Measurements from ENCODE around the gene SPRN. TPM values are rescaled to one million over a fixed set of nuclear protein-coding genes. Genes with fewer than 3 reads are reported as not detected.

SPRN gene
- total and polyA plus RNA-seq, 2 experiments from 2014 or later: 0.31 TPM

DNA sequence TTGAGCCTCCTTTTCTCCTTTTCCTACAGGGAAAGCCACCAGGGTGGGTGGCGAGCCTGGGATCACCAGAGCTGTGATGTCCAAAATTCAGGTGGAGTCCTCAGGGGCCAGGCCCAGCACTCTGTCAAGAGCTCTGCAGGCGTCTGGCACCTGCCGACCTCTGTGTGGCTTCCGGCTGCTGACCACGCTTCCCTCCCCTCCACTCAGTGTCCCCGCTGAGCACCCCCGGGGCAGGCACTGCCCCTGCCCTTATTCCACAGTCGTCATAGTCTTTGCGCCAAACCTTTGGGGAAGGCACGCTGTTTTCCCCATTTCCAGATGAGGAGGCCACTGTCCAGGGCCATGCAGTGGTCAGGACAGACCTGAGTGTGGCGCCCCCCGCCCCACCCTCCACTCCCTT is 22.9 kb downstream of the SPRN start:
- Histone ChIP-seq H3K4me1 (ENCODE audit: insufficient read depth) (no peaks in the 10 kb centered on the region), H3K36me3 (ENCODE audit: insufficient read depth) (peaks cover 6% of the 10 kb centered on the region), H3F3A (replicated peaks; ENCODE audit: low read depth) (no peaks in the 10 kb centered on the region), H2AFZ (no peak overlapping the region), H3K27me3 (ENCODE audit: insufficient read depth) (no peaks in the 10 kb centered on the region), H4K20me1 (replicated peaks; ENCODE audit: insufficient read depth) (peaks cover 22% of the 10 kb centered on the region), H3K27ac (ENCODE audit: low read depth) (no peak overlapping the region), H3K79me2 (replicated peaks; ENCODE audit: insufficient read depth) (peaks cover 51% of the 10 kb centered on the region), H3K4me3 (no peak overlapping the region), H3K9me2 (ENCODE audit: insufficient read depth) (no peaks in the 10 kb centered on the region), H3K4me2 (no peak overlapping the region)
- H3K27ac Mint-ChIP-seq: no peak overlapping the region
- H3K36me3 Mint-ChIP-seq (ENCODE audit: low read depth): peaks cover 79% of the 10 kb centered on the region
- ATAC-seq (no peak), DNase-seq (ENCODE audit: low spot score) (no peak)
- no peak overlapping the region for H3K4me3 Mint-ChIP-seq
- peaks cover 6% of the 10 kb centered on the region for H3K27me3 Mint-ChIP-seq (ENCODE audit: insufficient read depth, low read depth, poor library complexity)
- H3K9me3 Mint-ChIP-seq: no peaks in the 10 kb centered on the region
- no peaks in the 10 kb centered on the region for H3K4me1 Mint-ChIP-seq
- no peak for TF ChIP-seq EZH2 (IDR thresholded peaks at IDR 0.05; ENCODE audit: low read depth, unreplicated experiment)
- TF ChIP-seq CREB1 (CRISPR knock-in tag; IDR thresholded peaks at IDR 0.05; ENCODE audit: low read depth): no peak
- TF ChIP-seq STAT1 (IDR thresholded peaks at IDR 0.05; ENCODE audit: unreplicated experiment): no peak
- TF ChIP-seq JUNB (IDR thresholded peaks at IDR 0.05; ENCODE audit: unreplicated experiment): no peak
- no peak for TF ChIP-seq ZNF331 (CRISPR knock-in tag; IDR thresholded peaks at IDR 0.05; ENCODE audit: low read depth)
- TF ChIP-seq ZNF114 (CRISPR knock-in tag; IDR thresholded peaks at IDR 0.05): no peak
- TF ChIP-seq, protein P1, sequence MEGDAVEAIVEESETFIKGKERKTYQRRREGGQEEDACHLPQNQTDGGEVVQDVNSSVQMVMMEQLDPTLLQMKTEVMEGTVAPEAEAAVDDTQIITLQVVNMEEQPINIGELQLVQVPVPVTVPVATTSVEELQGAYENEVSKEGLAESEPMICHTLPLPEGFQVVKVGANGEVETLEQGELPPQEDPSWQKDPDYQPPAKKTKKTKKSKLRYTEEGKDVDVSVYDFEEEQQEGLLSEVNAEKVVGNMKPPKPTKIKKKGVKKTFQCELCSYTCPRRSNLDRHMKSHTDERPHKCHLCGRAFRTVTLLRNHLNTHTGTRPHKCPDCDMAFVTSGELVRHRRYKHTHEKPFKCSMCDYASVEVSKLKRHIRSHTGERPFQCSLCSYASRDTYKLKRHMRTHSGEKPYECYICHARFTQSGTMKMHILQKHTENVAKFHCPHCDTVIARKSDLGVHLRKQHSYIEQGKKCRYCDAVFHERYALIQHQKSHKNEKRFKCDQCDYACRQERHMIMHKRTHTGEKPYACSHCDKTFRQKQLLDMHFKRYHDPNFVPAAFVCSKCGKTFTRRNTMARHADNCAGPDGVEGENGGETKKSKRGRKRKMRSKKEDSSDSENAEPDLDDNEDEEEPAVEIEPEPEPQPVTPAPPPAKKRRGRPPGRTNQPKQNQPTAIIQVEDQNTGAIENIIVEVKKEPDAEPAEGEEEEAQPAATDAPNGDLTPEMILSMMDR (conservative IDR thresholded peaks at IDR 0.05; ENCODE audit: low read depth in 2 of 2): no peak
- TF ChIP-seq, protein P2, sequence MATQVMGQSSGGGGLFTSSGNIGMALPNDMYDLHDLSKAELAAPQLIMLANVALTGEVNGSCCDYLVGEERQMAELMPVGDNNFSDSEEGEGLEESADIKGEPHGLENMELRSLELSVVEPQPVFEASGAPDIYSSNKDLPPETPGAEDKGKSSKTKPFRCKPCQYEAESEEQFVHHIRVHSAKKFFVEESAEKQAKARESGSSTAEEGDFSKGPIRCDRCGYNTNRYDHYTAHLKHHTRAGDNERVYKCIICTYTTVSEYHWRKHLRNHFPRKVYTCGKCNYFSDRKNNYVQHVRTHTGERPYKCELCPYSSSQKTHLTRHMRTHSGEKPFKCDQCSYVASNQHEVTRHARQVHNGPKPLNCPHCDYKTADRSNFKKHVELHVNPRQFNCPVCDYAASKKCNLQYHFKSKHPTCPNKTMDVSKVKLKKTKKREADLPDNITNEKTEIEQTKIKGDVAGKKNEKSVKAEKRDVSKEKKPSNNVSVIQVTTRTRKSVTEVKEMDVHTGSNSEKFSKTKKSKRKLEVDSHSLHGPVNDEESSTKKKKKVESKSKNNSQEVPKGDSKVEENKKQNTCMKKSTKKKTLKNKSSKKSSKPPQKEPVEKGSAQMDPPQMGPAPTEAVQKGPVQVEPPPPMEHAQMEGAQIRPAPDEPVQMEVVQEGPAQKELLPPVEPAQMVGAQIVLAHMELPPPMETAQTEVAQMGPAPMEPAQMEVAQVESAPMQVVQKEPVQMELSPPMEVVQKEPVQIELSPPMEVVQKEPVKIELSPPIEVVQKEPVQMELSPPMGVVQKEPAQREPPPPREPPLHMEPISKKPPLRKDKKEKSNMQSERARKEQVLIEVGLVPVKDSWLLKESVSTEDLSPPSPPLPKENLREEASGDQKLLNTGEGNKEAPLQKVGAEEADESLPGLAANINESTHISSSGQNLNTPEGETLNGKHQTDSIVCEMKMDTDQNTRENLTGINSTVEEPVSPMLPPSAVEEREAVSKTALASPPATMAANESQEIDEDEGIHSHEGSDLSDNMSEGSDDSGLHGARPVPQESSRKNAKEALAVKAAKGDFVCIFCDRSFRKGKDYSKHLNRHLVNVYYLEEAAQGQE (IDR thresholded peaks at IDR 0.05; ENCODE audit: unreplicated experiment): no peak
- TF ChIP-seq, protein P3, sequence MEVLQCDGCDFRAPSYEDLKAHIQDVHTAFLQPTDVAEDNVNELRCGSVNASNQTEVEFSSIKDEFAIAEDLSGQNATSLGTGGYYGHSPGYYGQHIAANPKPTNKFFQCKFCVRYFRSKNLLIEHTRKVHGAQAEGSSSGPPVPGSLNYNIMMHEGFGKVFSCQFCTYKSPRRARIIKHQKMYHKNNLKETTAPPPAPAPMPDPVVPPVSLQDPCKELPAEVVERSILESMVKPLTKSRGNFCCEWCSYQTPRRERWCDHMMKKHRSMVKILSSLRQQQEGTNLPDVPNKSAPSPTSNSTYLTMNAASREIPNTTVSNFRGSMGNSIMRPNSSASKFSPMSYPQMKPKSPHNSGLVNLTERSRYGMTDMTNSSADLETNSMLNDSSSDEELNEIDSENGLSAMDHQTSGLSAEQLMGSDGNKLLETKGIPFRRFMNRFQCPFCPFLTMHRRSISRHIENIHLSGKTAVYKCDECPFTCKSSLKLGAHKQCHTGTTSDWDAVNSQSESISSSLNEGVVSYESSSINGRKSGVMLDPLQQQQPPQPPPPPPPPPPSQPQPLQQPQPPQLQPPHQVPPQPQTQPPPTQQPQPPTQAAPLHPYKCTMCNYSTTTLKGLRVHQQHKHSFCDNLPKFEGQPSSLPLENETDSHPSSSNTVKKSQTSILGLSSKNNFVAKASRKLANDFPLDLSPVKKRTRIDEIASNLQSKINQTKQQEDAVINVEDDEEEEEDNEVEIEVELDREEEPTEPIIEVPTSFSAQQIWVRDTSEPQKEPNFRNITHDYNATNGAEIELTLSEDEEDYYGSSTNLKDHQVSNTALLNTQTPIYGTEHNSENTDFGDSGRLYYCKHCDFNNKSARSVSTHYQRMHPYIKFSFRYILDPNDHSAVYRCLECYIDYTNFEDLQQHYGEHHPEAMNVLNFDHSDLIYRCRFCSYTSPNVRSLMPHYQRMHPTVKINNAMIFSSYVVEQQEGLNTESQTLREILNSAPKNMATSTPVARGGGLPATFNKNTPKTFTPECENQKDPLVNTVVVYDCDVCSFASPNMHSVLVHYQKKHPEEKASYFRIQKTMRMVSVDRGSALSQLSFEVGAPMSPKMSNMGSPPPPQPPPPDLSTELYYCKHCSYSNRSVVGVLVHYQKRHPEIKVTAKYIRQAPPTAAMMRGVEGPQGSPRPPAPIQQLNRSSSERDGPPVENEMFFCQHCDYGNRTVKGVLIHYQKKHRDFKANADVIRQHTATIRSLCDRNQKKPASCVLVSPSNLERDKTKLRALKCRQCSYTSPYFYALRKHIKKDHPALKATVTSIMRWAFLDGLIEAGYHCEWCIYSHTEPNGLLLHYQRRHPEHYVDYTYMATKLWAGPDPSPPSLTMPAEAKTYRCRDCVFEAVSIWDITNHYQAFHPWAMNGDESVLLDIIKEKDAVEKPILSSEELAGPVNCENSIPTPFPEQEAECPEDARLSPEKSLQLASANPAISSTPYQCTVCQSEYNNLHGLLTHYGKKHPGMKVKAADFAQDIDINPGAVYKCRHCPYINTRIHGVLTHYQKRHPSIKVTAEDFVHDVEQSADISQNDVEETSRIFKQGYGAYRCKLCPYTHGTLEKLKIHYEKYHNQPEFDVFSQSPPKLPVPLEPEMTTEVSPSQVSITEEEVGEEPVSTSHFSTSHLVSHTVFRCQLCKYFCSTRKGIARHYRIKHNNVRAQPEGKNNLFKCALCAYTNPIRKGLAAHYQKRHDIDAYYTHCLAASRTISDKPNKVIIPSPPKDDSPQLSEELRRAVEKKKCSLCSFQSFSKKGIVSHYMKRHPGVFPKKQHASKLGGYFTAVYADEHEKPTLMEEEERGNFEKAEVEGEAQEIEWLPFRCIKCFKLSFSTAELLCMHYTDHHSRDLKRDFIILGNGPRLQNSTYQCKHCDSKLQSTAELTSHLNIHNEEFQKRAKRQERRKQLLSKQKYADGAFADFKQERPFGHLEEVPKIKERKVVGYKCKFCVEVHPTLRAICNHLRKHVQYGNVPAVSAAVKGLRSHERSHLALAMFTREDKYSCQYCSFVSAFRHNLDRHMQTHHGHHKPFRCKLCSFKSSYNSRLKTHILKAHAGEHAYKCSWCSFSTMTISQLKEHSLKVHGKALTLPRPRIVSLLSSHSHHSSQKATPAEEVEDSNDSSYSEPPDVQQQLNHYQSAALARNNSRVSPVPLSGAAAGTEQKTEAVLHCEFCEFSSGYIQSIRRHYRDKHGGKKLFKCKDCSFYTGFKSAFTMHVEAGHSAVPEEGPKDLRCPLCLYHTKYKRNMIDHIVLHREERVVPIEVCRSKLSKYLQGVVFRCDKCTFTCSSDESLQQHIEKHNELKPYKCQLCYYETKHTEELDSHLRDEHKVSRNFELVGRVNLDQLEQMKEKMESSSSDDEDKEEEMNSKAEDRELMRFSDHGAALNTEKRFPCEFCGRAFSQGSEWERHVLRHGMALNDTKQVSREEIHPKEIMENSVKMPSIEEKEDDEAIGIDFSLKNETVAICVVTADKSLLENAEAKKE (CRISPR knock-in tag; IDR thresholded peaks at IDR 0.05): no peak
- TF ChIP-seq EZH2phosphoT487 (IDR thresholded peaks at IDR 0.05; ENCODE audit: unreplicated experiment): no peak
- TF ChIP-seq NANOG (IDR thresholded peaks at IDR 0.05; ENCODE audit: borderline replicate concordance): no peak
- TF ChIP-seq, protein P4, sequence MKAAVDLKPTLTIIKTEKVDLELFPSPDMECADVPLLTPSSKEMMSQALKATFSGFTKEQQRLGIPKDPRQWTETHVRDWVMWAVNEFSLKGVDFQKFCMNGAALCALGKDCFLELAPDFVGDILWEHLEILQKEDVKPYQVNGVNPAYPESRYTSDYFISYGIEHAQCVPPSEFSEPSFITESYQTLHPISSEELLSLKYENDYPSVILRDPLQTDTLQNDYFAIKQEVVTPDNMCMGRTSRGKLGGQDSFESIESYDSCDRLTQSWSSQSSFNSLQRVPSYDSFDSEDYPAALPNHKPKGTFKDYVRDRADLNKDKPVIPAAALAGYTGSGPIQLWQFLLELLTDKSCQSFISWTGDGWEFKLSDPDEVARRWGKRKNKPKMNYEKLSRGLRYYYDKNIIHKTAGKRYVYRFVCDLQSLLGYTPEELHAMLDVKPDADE (IDR thresholded peaks at IDR 0.05): no peak

All from GM23338 (cell line).